Liver (tissue), 9 donors: Measurements from ENCODE around the gene EDRF1. TPM values are rescaled to one million over a fixed set of nuclear protein-coding genes. Genes with fewer than 3 reads are reported as not detected.

Source experiments
- DNase-seq: peaks from one replicate; pipeline ENCODE4 v3.0.0-alpha.2; 2017; ENCODE audit warnings: low spot score
- H3K27ac ChIP-seq, 2 donors: one replicate each; pipeline ENCODE4 v1.7.0; 2013; ENCODE audit warnings: inconsistent platforms in 2 of 2, low read length in 2 of 2, control low read depth in 1 of 2, low read depth in 1 of 2, mild to moderate bottlenecking in 1 of 2
- H3K27me3 ChIP-seq, 4 donors: one replicate each; pipeline versions ENCODE4 v1.6.1 to v1.7.0; 2013; ENCODE audit warnings: low read length in 3 of 4, inconsistent platforms in 1 of 4, mild to moderate bottlenecking in 1 of 4, moderate library complexity in 1 of 4; ENCODE audit not compliant: control insufficient read depth in 4 of 4, insufficient read depth in 4 of 4
- H3K36me3 ChIP-seq, 4 donors: one replicate each; pipeline versions ENCODE4 v1.6.1 to v1.7.0; 2013; ENCODE audit warnings: low read length in 3 of 4, mild to moderate bottlenecking in 3 of 4, low read depth in 1 of 4, moderate library complexity in 1 of 4; ENCODE audit not compliant: control insufficient read depth in 4 of 4, insufficient read depth in 3 of 4
- H3K4me1 ChIP-seq, 4 donors: one replicate each; pipeline versions ENCODE4 v1.6.1 to v1.7.0; 2013; ENCODE audit warnings: low read length in 3 of 4, mild to moderate bottlenecking in 3 of 4, moderate library complexity in 1 of 4; ENCODE audit not compliant: control insufficient read depth in 4 of 4, insufficient read depth in 4 of 4
- H3K4me3 ChIP-seq, 3 donors: one replicate each; pipeline versions ENCODE4 v1.6.1 to v1.7.0; 2013; ENCODE audit warnings: low read length in 3 of 3, control low read depth in 1 of 3, low read depth in 1 of 3, mild to moderate bottlenecking in 1 of 3
- H3K9ac ChIP-seq, 2 donors: one replicate each; pipeline ENCODE4 v1.7.0; 2013; ENCODE audit warnings: low read length in 2 of 2, mild to moderate bottlenecking in 2 of 2, moderate library complexity in 2 of 2, control low read depth in 1 of 2, low read depth in 1 of 2
- H3K9me3 ChIP-seq, 4 donors: one replicate each; pipeline versions ENCODE4 v1.6.1 to v1.7.0; 2013; ENCODE audit warnings: low read length in 3 of 4; ENCODE audit not compliant: control insufficient read depth in 4 of 4
- GABPA ChIP-seq, 2 donors: IDR thresholded peaks in 1 of 2; conservative IDR thresholded peaks in 1 of 2; 2 replicates each; pipeline ENCODE4 v1.6.1; 2016; ENCODE audit warnings: antibody characterized with exemption in 2 of 2, mild to moderate bottlenecking in 1 of 2, moderate library complexity in 1 of 2
- JUND ChIP-seq, 2 donors: IDR thresholded peaks; 2 replicates each; pipeline ENCODE4 v1.6.1; 2016; ENCODE audit warnings: antibody characterized with exemption in 2 of 2
- NR2F2 ChIP-seq: IDR thresholded peaks from 2 replicates; pipeline ENCODE4 v1.6.1; 2016; ENCODE audit warnings: antibody characterized with exemption
- TAF1 ChIP-seq: conservative IDR thresholded peaks from 2 replicates; pipeline ENCODE4 v1.6.1; 2016; ENCODE audit warnings: antibody characterized with exemption, mild to moderate bottlenecking
- WGBS: extraction: QIAGEN DNeasy Blood & Tissue Kit; methylation state at CpG from one replicate; pipeline ENCODE4 v1.1.7; 2013; 5-methylcytosine and 5-hydroxymethylcytosine counted together
- polyA plus RNA-seq, 2 donors: library from polyadenylated mRNA; stranded (reverse) in 1 of 2; unstranded in 1 of 2; fragments of 200-250 nt in 1 of 2; fragments of >200 nt in 1 of 2; fragmentation: Nextera tagmentation in 1 of 2; extraction: Ambion mirVana in 1 of 2; gene quantifications; one replicate each; pipeline versions ENCODE4 v1.2.1 to v1.2.3, GENCODE V29; 2013 to 2015
- total RNA-seq, 2 donors: library from RNA; depleted of rRNA; stranded (reverse); fragments of >200 nt; gene quantifications; one replicate each; pipeline ENCODE4 v1.2.3, GENCODE V29; 2014
- TF ChIP-seq, protein P1 (sequence below): IDR thresholded peaks from 2 replicates; pipeline ENCODE4 v1.6.1; 2016; ENCODE audit warnings: antibody characterized with exemption
- TF ChIP-seq, protein P2 (sequence below): fragments of 150-350 bp; IDR thresholded peaks from 2 replicates; pipeline ENCODE4 v1.5.1; 2017; ENCODE audit warnings: improper control_type of control experiment, low read depth, low read length; ENCODE audit not compliant: missing input control
- TF ChIP-seq, protein P3 (sequence below): IDR thresholded peaks from 2 replicates; pipeline ENCODE4 v1.6.1; 2016; ENCODE audit warnings: antibody characterized with exemption, mild to moderate bottlenecking
- donor health status: healthy.
- donor health status: healthy.
- donor health status: healthy.
- donor health status: healthy.
- donor health status: healthy.

The EDRF1 gene
- total and polyA plus RNA-seq, 4 donors, result 3.9 to 17.0 (median 9.2) TPM

DNA sequence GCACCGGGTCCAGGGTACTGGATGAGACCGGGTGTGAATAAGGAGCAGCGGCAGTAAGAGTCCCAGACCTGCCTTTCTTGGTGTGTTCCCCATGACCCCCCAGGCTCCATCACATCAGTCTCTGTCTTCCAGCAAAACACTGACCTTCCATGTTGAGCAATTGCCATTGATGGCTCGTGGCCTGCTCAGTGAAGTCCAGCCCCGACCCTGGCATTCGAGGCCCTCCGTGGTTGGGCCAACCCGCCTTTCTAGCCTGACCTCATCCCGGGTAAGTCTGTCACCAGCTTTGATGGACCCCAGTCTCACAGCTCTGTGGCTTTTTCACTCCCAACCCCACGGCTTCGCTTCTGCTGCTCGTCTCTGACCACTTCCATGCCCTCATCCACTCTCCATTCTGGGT is 49.7 kb downstream of the EDRF1 start:
- Histone ChIP-seq H3K36me3 (peaks cover 2 to 7% (median 4%) of the 10 kb centered on the region in 4 donors), H3K4me1 (no peaks in the 10 kb centered on the region), H3K27ac (no peak overlapping the region), H3K9me3 (no peaks in the 10 kb centered on the region), H3K9ac (no peak overlapping the region), H3K27me3 (no peaks in the 10 kb centered on the region), H3K4me3 (no peak overlapping the region)
- 96% methylated on average over 12 of the region's 12 CpGs for WGBS
- no peak for DNase-seq
- TF ChIP-seq, protein P1, sequence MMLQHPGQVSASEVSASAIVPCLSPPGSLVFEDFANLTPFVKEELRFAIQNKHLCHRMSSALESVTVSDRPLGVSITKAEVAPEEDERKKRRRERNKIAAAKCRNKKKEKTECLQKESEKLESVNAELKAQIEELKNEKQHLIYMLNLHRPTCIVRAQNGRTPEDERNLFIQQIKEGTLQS, result no peak
- TF ChIP-seq TAF1 (no peak), GABPA (IDR thresholded peaks at IDR 0.05 in 1 of 2, conservative IDR thresholded peaks at IDR 0.05 in 1 of 2) (no peak)

DNA sequence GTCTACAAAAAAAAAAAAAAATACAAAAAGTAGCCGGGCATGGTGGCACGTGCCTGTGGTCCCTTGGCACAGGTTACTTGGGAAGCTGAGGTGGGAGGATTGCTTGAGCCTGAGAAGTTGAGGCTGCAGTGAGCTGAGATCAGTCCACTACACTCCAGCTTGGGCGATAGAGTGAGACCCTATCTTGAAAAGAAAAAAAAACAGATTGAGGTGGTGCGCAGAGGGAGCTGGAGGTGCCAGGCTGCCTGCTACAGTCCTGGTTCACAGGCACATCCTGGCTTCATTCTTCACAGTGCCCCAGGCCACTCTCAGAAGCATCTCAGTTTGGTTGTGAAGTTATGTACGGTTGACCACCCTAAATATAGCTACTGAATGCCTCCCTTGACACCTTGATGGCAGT is 51.3 kb downstream of the EDRF1 start:
- H3K36me3 ChIP-seq, result peaks cover 0 to under 1% (median 0%) of the 10 kb centered on the region in 4 donors
- TF ChIP-seq, protein P2, sequence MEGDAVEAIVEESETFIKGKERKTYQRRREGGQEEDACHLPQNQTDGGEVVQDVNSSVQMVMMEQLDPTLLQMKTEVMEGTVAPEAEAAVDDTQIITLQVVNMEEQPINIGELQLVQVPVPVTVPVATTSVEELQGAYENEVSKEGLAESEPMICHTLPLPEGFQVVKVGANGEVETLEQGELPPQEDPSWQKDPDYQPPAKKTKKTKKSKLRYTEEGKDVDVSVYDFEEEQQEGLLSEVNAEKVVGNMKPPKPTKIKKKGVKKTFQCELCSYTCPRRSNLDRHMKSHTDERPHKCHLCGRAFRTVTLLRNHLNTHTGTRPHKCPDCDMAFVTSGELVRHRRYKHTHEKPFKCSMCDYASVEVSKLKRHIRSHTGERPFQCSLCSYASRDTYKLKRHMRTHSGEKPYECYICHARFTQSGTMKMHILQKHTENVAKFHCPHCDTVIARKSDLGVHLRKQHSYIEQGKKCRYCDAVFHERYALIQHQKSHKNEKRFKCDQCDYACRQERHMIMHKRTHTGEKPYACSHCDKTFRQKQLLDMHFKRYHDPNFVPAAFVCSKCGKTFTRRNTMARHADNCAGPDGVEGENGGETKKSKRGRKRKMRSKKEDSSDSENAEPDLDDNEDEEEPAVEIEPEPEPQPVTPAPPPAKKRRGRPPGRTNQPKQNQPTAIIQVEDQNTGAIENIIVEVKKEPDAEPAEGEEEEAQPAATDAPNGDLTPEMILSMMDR, result no peak
- TF ChIP-seq, protein P3, sequence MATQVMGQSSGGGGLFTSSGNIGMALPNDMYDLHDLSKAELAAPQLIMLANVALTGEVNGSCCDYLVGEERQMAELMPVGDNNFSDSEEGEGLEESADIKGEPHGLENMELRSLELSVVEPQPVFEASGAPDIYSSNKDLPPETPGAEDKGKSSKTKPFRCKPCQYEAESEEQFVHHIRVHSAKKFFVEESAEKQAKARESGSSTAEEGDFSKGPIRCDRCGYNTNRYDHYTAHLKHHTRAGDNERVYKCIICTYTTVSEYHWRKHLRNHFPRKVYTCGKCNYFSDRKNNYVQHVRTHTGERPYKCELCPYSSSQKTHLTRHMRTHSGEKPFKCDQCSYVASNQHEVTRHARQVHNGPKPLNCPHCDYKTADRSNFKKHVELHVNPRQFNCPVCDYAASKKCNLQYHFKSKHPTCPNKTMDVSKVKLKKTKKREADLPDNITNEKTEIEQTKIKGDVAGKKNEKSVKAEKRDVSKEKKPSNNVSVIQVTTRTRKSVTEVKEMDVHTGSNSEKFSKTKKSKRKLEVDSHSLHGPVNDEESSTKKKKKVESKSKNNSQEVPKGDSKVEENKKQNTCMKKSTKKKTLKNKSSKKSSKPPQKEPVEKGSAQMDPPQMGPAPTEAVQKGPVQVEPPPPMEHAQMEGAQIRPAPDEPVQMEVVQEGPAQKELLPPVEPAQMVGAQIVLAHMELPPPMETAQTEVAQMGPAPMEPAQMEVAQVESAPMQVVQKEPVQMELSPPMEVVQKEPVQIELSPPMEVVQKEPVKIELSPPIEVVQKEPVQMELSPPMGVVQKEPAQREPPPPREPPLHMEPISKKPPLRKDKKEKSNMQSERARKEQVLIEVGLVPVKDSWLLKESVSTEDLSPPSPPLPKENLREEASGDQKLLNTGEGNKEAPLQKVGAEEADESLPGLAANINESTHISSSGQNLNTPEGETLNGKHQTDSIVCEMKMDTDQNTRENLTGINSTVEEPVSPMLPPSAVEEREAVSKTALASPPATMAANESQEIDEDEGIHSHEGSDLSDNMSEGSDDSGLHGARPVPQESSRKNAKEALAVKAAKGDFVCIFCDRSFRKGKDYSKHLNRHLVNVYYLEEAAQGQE, result no peak
- 93% methylated on average over 5 of the region's 5 CpGs for WGBS
- no peak for DNase-seq
- no peak overlapping the region for H3K4me3 ChIP-seq
- no peak overlapping the region for H3K9ac ChIP-seq
- no peaks in the 10 kb centered on the region for H3K9me3 ChIP-seq
- H3K27me3 ChIP-seq, result no peaks in the 10 kb centered on the region
- H3K4me1 ChIP-seq, result no peaks in the 10 kb centered on the region
- no peak overlapping the region for H3K27ac ChIP-seq

DNA sequence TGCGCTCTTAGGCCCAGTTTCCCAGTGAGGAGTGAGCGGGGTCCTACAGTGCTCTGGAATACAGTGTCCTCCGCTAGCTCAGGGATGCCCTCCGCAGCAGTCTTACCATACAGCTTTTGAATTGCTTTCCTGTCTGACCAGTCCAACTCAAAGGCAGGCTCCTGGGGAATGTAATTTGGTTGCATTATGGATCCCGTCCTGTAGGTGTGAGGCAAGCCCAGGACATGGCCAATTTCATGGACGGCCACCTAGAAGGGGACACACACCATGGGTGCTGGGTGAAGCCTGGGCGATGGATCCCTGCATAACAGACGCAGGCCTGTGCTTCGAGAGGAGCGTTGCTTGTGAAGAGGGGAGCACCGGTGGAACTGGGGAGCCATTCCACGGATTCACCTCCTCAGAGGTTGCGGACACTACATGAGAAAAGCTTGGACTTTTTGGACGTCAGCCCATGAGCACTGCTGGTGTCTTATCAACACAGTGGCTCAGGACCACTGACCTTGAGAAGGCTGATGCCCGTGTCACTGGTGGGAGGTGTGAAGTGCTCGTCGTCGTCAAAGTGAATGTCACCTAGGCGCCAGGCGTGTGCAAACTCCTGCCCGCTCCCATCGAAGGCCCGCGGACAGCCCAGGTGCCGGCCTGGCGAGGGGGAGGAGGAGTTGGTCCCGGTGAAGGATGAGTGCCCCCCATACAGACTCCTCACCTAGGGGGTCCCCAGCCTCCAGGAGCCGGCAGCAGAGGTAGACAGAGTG is 52.8 kb downstream of the EDRF1 start:
- WGBS, result 88% methylated on average over 28 of the region's 28 CpGs
- no peak for TF ChIP-seq NR2F2
- no peak for TF ChIP-seq TAF1
- no peak for TF ChIP-seq JUND (IDR thresholded peaks at IDR 0.05)
- Histone ChIP-seq H3K4me1 (no peaks in the 10 kb centered on the region), H3K4me3 (no peak overlapping the region), H3K36me3 (no peaks in the 10 kb centered on the region), H3K9me3 (no peaks in the 10 kb centered on the region), H3K27ac (no peak overlapping the region), H3K27me3 (no peaks in the 10 kb centered on the region), H3K9ac (no peak overlapping the region)
- no peak for DNase-seq
